NCI-H748 treated with DMSO at 0.1 percent for 48 hours (cell line): ENCODE results near the gene COL18A1.

Experiments used
- DNase-seq: peaks from one replicate; lab custom pipeline; 2025; lab: John Stamatoyannopoulos, UW

The COL18A1 gene

GRCh38 chr21:45546636-45547544 lies 141.9 kb downstream of the COL18A1 start:
- no peak for DNase-seq

GRCh38 chr21:45547545-45547900 lies 142.6 kb downstream of the COL18A1 start:
- no peak for DNase-seq

GRCh38 chr21:45548711-45549491 lies 143.9 kb downstream of the COL18A1 start:
- DNase-seq, result no peak

GRCh38 chr21:45549626-45550463 lies 144.9 kb downstream of the COL18A1 start:
- no peak for DNase-seq

- no peak for DNase-seq
Observed at GRCh38 chr21:45550522-45551210, 145.7 kb downstream of the COL18A1 start.

- no peak for DNase-seq
Observed at GRCh38 chr21:45551316-45551715, 146.4 kb downstream of the COL18A1 start.

- no peak for DNase-seq
Observed at GRCh38 chr21:45551783-45552695, 147.1 kb downstream of the COL18A1 start.

- DNase-seq, result no peak
Observed at GRCh38 chr21:45552696-45553391, 147.9 kb downstream of the COL18A1 start.

- DNase-seq, result peak; percentile 25
Observed at GRCh38 chr21:45554477-45555175, 149.7 kb downstream of the COL18A1 start.

GRCh38 chr21:45555251-45555556 lies 150.2 kb downstream of the COL18A1 start:
- DNase-seq, result no peak

GRCh38 chr21:45555557-45556301 lies 150.8 kb downstream of the COL18A1 start:
- no peak for DNase-seq

- no peak for DNase-seq
Observed at GRCh38 chr21:45556302-45556644, 151.3 kb downstream of the COL18A1 start.

GRCh38 chr21:45556645-45557615 lies 152.0 kb downstream of the COL18A1 start:
- DNase-seq, result no peak

- no peak for DNase-seq
Observed at GRCh38 chr21:45557616-45558043, 152.7 kb downstream of the COL18A1 start.

- no peak for DNase-seq
Observed at GRCh38 chr21:45558044-45558721, 153.2 kb downstream of the COL18A1 start.

GRCh38 chr21:45559216-45560105 lies 154.5 kb downstream of the COL18A1 start:
- DNase-seq, result no peak
